SW 1271 (cell line): ENCODE results near the gene WHAMM.
A peak's percentile ranks its signal among the peaks of the same experiment; 100 is the strongest.
"Not testable (repeated sequence)": the region's sequence is repeated elsewhere in the genome, so short reads cannot be mapped to it uniquely, and the experiment has no call there.

Experiments
- DNase-seq, 2 experiments: peaks; one replicate each; lab custom pipeline; 2025; lab: John Stamatoyannopoulos, UW

The WHAMM gene

GRCh38 chr15:82809308-82810060 lies at the start of gene WHAMM:
WHAMM (plus strand) TSS chr15:82809628; CDS start chr15:82809727, 99 bp downstream.
- peak; percentile 98 to 99 for DNase-seq

GRCh38 chr15:82763361-82764116 lies 45.9 kb upstream of the WHAMM start:
- DNase-seq = no peak

GRCh38 chr15:82764117-82764490 lies 45.3 kb upstream of the WHAMM start:
- DNase-seq = no peak

- DNase-seq = no peak
Observed at GRCh38 chr15:82764740-82765139, 44.7 kb upstream of the WHAMM start.

DNA sequence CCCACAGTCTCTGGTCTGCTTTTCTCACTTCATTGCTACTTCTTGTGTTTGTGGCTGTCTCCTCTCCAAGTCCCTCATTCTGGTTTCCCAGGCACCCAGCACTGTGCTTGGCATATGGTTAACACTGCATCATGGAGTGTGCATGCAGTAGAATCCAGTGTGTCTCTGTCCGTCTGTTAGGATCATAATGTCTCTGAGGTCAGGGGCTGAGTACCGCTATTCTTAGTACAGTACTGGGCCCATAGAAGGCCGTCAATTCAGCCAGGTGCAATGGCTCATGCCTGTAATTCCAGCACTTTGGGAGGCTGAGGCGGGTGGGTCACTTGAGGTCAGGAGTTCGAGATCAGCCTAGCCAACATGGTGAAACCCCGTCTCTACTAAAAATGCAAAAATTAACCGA lies 43.2 kb upstream of the WHAMM start:
- not testable (repeated sequence) for DNase-seq

GRCh38 chr15:82767163-82767829 lies 42.1 kb upstream of the WHAMM start:
- no peak for DNase-seq

- DNase-seq = peak in 1 of 2 experiments; percentile 42
Observed at GRCh38 chr15:82768414-82769054, 40.9 kb upstream of the WHAMM start.

GRCh38 chr15:82771789-82772607 lies 37.4 kb upstream of the WHAMM start:
- no peak for DNase-seq

GRCh38 chr15:82774496-82774895 lies 34.9 kb upstream of the WHAMM start:
- no peak for DNase-seq

- DNase-seq = no peak
Observed at GRCh38 chr15:82778755-82779154, 30.7 kb upstream of the WHAMM start.

DNA sequence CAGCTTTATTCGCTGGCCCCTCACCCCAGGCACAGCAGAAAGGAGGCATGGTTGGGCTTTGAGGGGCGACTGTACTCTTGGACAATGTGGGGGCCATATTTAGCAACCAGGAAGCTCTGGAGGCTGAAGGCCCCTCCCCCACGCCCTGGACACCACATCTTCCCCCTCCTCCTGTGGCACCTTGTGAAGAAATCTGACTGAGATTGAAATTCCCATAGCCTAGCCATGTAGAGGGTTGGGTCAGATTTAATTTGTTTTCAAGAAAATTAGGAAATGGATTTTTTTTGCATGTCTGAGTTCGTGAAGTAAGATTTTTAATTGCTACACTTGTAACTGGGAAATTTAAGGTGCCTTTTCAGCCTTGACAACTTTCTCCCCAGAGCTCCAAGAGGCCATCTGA lies 28.1 kb upstream of the WHAMM start:
- no peak for DNase-seq

DNA sequence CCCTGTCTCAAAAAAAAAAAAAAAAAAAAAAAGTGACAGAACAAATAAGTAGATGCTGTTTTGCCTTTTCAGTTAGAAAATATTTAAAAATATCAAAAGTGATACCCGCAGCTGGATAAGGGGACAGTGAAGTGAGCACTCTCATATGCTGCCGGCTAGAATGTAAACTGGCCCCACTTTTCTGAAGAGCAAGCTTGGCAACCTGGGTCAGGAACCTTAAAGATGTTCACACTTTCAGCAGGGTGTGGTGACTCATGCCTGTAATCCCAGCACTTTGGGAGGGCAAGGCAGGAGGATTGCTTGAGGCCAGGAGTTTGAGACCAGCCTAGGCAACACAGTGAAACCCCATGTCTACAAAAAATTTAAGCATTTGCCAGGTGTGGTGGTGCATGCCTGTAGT lies 20.9 kb upstream of the WHAMM start:
- no peak for DNase-seq

GRCh38 chr15:82789491-82789890 lies 19.9 kb upstream of the WHAMM start:
- no peak for DNase-seq

DNA sequence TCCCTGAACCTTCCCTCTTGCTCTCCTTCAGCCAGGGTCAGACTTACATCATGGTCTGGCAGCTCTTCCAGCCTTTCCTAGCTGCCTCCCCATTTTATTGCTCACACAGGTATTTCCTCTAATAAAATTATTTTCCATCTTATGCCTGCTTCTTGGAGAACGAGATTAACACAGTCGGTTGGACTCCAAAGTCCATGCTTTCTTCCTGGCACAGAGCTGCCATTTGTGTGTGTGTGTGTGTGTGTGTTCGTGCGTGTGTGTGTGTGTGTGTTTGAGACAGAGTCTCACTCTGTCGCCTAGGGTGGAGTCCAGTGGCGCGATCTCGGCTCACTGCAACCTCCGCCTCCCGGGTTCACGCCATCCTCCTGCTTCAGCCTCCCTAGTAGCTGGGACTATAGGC lies 19.1 kb upstream of the WHAMM start:
- no peak for DNase-seq

DNA sequence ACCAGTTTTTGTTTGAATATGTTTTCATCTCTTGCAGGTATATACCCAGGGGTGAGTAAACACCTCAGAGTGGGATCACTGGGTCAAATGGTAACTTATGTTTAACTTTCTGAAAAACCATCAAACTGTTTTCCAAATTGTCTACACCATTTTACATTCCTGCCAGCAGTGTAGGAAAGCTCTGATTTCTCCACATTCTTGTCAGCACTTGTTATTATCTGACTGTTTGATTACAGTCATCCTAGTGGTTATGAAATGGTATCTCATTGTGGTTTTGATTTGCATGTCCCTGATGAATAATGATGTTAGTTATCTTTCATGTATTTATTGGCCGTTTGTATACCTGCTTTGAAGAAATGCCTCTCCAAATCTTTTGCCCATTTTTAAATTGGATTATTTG lies 17.4 kb upstream of the WHAMM start:
- DNase-seq = no peak

DNA sequence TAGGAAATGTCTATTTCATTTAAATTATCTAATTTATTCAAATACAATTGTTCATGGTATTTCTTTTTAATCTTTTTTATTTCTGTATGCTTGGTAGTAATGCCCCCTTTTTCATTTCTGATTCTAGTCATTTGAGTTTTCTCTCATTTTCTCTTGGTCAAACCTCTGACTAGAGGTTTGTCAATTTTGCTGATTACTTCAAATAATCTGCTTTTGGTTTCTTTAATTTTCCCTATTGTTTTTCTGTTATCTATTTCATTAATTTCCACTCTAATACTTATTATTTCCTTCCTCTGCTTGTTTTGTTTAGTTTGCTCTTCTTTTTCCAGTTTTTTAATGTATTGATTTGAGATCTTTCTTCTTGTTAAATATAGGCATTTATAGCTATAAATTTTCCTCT lies 15.7 kb upstream of the WHAMM start:
- no peak for DNase-seq

DNA sequence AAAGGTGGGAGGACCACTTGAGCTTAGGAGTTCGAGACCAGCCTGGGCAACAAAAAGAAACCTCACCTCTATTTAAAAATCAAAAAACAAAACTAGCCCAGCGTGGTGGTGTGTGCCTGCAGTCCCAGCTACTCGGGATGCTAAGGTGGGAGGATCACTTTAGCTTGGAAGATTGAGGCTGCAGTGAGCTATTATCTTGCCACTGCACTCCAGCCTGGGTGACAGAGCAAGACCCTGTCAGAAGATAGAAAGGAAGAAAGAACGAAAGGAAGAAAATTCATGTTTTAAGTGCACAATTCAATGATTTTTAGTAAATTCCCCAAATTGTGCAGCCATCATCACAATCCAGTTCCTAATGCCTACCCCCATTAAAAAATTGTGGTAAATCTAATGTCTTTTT lies 11.3 kb upstream of the WHAMM start:
- DNase-seq = no peak

- DNase-seq = no peak
Observed at GRCh38 chr15:82798531-82799166, 10.8 kb upstream of the WHAMM start.

GRCh38 chr15:82799183-82799841 lies 10.1 kb upstream of the WHAMM start:
- DNase-seq = no peak

DNA sequence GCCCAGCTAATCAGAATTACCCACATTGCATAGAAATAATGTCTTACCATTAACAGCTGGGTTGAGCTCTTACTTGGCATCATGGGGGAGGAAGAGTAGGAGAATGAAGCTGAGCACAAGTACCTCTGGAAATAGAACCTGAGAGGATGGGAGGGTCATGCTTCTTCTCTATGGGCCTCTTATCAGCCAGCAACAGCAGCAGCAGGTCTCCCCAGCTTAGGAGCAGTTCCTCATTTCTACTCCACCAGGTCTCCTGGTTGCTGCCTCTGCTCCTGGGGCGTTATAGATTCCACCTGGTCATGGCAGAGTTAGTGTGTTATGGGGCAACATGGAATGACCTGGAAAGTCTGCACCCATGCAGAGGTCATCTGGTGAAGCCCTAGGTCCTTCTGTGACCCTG lies 6.9 kb upstream of the WHAMM start:
- DNase-seq = no peak
